ENCODE data around the gene CTIF.

GRCh38 chr18:48874233-48874632 is 335.4 kb downstream of the CTIF start:
- no peak for TF ChIP-seq POLR2A (IDR thresholded peaks at IDR 0.05)
- no peak for TF ChIP-seq POLR2AphosphoS5 (IDR thresholded peaks at IDR 0.05)

Measured in transverse colon (tissue), 3 donors.